PC-9 (cell line): ENCODE measurements around the gene PLEKHA5. TPM values are rescaled to one million over a fixed set of nuclear protein-coding genes. Genes with fewer than 3 reads are reported as not detected.

Experiments
- BruUV-seq: library from RNA; stranded (reverse); fragments of 400-500 nt; replicated peaks from 2 replicates; lab custom pipeline; 2021; lab: Mats Ljungman, UMichigan
- CTCF ChIA-PET: fragments of 300-600 bp; sonication (Branson Sonifier 250); formaldehyde crosslinking; loops from one replicate; lab custom pipeline; 2022; ENCODE audit warnings: antibody characterized with exemption; lab: Charles Lee
- POLR2A ChIA-PET: fragments of 300-600 bp; sonication (Branson Sonifier 250); formaldehyde crosslinking; loops from one replicate; lab custom pipeline; 2022; ENCODE audit warnings: antibody characterized with exemption; ENCODE audit not compliant: unreplicated experiment; lab: Charles Lee
- DNase-seq, 2 experiments: peaks; one replicate each; pipeline versions ENCODE4 v3.0.0 to v3.0.0-alpha.2; 2015 to 2022; ENCODE audit warnings: mixed read lengths in 1 of 2
- H2AFZ ChIP-seq: fragments of 200-600 bp; sonication (generic); 2 replicates; pipeline ENCODE4 v1.8.1; 2017; ENCODE audit warnings: antibody characterized with exemption
- H3F3A ChIP-seq: fragments of 200-600 bp; sonication (generic); 2 replicates; pipeline ENCODE4 v1.8.1; 2017; ENCODE audit warnings: antibody characterized with exemption, mild to moderate bottlenecking, low read depth; ENCODE audit not compliant: insufficient read depth
- H3K27ac ChIP-seq: fragments of 200-600 bp; sonication (generic); 2 replicates; pipeline ENCODE4 v1.6.1; 2016; ENCODE audit warnings: mixed run types
- H3K27me3 ChIP-seq: fragments of 200-600 bp; sonication (generic); 2 replicates; pipeline ENCODE4 v1.6.1; 2016; ENCODE audit warnings: low read depth, mixed run types; ENCODE audit not compliant: insufficient read depth
- H3K36me3 ChIP-seq: fragments of 200-600 bp; sonication (generic); 2 replicates; pipeline ENCODE4 v1.6.1; 2016; ENCODE audit warnings: low read depth, mixed run types
- H3K4me1 ChIP-seq: fragments of 200-600 bp; sonication (generic); replicated peaks from 2 replicates; pipeline ENCODE4 v1.6.1; 2016; ENCODE audit warnings: mixed run types; ENCODE audit not compliant: insufficient read depth
- H3K4me2 ChIP-seq: fragments of 200-600 bp; sonication (generic); 2 replicates; pipeline ENCODE4 v1.6.1; 2017; ENCODE audit warnings: mixed run types
- H3K4me3 ChIP-seq: fragments of 200-600 bp; sonication (generic); 2 replicates; pipeline ENCODE4 v1.6.1; 2016; ENCODE audit warnings: mixed run types
- H3K79me2 ChIP-seq: fragments of 200-600 bp; sonication (generic); 2 replicates; pipeline ENCODE4 v1.6.1; 2017; ENCODE audit warnings: low read depth, mixed run types
- H3K9me2 ChIP-seq: fragments of 200-600 bp; sonication (generic); 2 replicates; pipeline ENCODE4 v1.8.1; 2017; ENCODE audit warnings: mild to moderate bottlenecking; ENCODE audit not compliant: insufficient read depth
- H3K9me3 ChIP-seq: fragments of 200-600 bp; sonication (generic); 2 replicates; pipeline ENCODE4 v1.8.1; 2016; ENCODE audit warnings: low read depth; ENCODE audit not compliant: insufficient read depth
- H4K20me1 ChIP-seq: fragments of 200-600 bp; sonication (generic); 2 replicates; pipeline ENCODE4 v1.8.1; 2017; ENCODE audit not compliant: insufficient read depth
- EZH2 ChIP-seq: fragments of 200-600 bp; sonication (generic); IDR thresholded peaks from 2 replicates; pipeline ENCODE4 v1.8.0; 2017; ENCODE audit warnings: antibody characterized with exemption, low read depth
- intact Hi-C: fragments of 100-400 bp; cut with micrococcal nuclease; formaldehyde crosslinking; loops from one replicate; pipeline ENCODE4 v1.10.0; 2022; ENCODE audit not compliant: unreplicated experiment
- total RNA-seq: library from RNA; stranded (reverse); gene quantifications from 2 replicates; pipeline ENCODE4 v1.2.3, GENCODE V29; 2021
- TF ChIP-seq, protein P1 (sequence below): fragments of 200-600 bp; sonication (generic); conservative IDR thresholded peaks from 2 replicates; pipeline ENCODE4 v1.6.1; 2017; ENCODE audit warnings: mixed run types, antibody characterized with exemption, mild to moderate bottlenecking, moderate library complexity

PLEKHA5 gene
- total RNA-seq, 1 experiment from 2014 or later = 54.1 TPM

DNA sequence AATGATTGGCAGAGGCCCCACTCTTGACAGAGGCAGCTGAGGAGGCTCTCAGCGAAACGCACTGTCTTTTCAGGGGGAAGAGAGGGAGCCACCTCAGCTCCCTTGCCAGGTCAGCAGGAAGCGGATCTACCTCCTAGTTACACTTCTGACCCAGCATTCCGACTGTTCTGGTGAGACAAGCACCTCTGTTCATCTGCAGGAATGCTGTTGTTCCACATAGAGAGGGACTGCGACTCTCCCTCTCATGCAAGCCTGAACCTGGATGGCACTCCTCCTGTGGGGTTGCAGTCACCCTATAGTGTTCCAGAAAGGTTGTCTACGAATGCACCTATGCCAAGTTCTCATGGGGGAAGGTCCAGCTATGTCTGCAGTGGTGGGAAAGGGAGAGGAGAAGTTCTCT is 272.7 kb downstream of the PLEKHA5 start:
- ChIA-PET CTCF (no interaction called here), POLR2A (no interaction called here)
- no peak for DNase-seq
- H3K36me3 ChIP-seq = no peaks in the 10 kb centered on the region
- no peak overlapping the region for H3K27ac ChIP-seq
- no peaks in the 10 kb centered on the region for H3K9me2 ChIP-seq
- no peaks in the 10 kb centered on the region for H4K20me1 ChIP-seq
- H2AFZ ChIP-seq = no peak overlapping the region
- peaks cover 2% of the 10 kb centered on the region; the same call in 1 of the 2 replicates for H3K4me1 ChIP-seq
- TF ChIP-seq EZH2 = no peak
- H3K27me3 ChIP-seq = no peaks in the 10 kb centered on the region
- H3K79me2 ChIP-seq = no peaks in the 10 kb centered on the region
- H3K9me3 ChIP-seq = no peaks in the 10 kb centered on the region
- H3K4me3 ChIP-seq = no peak overlapping the region
- intact Hi-C loops = no loop called here
- no peak overlapping the region for H3K4me2 ChIP-seq
- peaks cover 7% of the 10 kb centered on the region; the same call in 1 of the 2 replicates for H3F3A ChIP-seq
- no TSS peak for BruUV-seq

DNA sequence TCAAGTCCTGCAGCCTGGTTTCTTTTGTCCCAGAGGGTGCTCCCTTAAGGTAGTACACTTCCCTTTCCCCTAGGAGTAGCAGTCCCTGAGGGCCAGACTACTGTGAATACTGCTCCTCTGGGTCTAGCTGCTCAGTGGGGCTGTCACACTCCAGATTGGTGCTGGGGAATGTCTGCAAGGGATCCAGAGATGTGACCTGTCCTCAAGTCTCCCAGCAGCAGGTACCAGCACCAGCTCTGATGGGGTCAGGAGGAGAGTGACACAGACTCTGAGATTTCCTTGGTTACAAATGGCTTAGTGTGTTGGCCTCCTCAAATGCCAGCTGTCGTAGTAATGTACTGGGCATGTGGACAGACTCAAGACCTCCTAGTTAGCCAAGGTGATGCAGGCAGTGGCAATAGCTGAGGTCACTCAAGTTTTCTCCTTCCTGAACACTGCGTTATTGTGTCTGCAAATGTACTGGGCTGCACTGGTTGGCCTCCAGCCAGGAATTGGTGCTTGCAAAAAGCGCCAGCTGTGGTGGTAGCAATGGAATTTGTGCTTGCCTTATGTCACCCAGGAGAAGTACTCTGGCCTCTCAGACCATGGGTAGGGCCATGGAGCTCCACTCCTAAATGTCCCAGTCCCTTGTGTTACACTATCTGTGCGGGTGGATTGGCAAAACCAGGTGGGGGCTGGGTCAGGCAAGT is 273.4 kb downstream of the PLEKHA5 start:
- Histone ChIP-seq H3F3A (no peaks in the 10 kb centered on the region), H3K4me2 (no peak overlapping the region; the same call in 1 of the 2 replicates), H3K27ac (no peak overlapping the region), H3K9me2 (no peaks in the 10 kb centered on the region), H3K79me2 (no peaks in the 10 kb centered on the region), H4K20me1 (no peaks in the 10 kb centered on the region), H3K36me3 (no peaks in the 10 kb centered on the region), H3K9me3 (no peaks in the 10 kb centered on the region), H3K4me3 (no peak overlapping the region), H3K27me3 (no peaks in the 10 kb centered on the region), H3K4me1 (no peaks in the 10 kb centered on the region; the same call in 1 of the 2 replicates), H2AFZ (peak overlapping the region; percentile 48; the same call in 1 of the 2 replicates)
- no peak for TF ChIP-seq EZH2
- TF ChIP-seq, protein P1, sequence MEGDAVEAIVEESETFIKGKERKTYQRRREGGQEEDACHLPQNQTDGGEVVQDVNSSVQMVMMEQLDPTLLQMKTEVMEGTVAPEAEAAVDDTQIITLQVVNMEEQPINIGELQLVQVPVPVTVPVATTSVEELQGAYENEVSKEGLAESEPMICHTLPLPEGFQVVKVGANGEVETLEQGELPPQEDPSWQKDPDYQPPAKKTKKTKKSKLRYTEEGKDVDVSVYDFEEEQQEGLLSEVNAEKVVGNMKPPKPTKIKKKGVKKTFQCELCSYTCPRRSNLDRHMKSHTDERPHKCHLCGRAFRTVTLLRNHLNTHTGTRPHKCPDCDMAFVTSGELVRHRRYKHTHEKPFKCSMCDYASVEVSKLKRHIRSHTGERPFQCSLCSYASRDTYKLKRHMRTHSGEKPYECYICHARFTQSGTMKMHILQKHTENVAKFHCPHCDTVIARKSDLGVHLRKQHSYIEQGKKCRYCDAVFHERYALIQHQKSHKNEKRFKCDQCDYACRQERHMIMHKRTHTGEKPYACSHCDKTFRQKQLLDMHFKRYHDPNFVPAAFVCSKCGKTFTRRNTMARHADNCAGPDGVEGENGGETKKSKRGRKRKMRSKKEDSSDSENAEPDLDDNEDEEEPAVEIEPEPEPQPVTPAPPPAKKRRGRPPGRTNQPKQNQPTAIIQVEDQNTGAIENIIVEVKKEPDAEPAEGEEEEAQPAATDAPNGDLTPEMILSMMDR = no peak
- intact Hi-C loops = no loop called here
- DNase-seq = peak; percentile 43 to 66
- CTCF ChIA-PET = no interaction called here
- POLR2A ChIA-PET = interaction anchor here (0.6 kb wide), 1 partner anchor 9 kb away, joined by 4 read pairs; no protein-coding TSS in a partner anchor
- no TSS peak for BruUV-seq

DNA sequence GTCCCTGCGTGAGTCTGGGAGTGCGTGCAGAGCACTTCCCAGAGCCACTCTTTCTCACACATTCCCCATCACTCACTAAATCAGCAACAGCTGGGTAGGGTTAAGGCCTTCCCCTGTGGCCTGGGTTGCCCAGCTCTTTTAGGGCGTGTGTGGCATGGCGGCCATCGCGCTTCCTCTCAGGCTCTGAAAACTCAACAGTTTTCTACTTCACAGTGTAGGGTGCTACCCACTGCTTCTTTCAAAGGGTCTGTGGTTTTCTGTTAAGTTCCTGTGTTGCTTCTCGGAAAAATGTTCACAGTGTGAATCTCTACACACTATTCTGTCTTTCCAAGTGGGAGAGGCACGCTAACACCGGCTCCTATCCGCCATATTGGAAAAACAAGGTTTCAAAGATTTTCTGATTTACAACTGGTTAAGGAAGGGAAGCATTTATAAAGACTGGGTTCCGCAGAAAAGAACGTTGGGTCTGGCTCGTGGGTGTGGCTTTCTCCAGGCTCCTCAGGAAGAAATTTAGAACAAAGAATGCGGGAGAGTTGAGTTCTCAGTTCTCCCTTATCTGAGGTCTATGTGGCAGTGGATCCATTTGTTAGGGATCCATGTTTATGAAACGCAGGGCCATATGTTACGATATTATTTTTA is 274.8 kb downstream of the PLEKHA5 start:
- no peak for DNase-seq
- no peak overlapping the region for H3K4me3 ChIP-seq
- TF ChIP-seq EZH2 = no peak
- TF ChIP-seq, protein P1 = no peak
- H3K4me2 ChIP-seq = no peak overlapping the region
- BruUV-seq = no TSS peak
- no peaks in the 10 kb centered on the region for H3K27me3 ChIP-seq
- H4K20me1 ChIP-seq = no peaks in the 10 kb centered on the region
- no peaks in the 10 kb centered on the region for H3K36me3 ChIP-seq
- H3K4me1 ChIP-seq = no peaks in the 10 kb centered on the region
- H3K27ac ChIP-seq = no peak overlapping the region
- H3K9me3 ChIP-seq = no peaks in the 10 kb centered on the region
- H2AFZ ChIP-seq = no peak overlapping the region
- intact Hi-C loops = no loop called here
- H3K9me2 ChIP-seq = no peaks in the 10 kb centered on the region
- CTCF ChIA-PET = no interaction called here
- POLR2A ChIA-PET = no interaction called here
- H3F3A ChIP-seq = no peaks in the 10 kb centered on the region
- H3K79me2 ChIP-seq = no peaks in the 10 kb centered on the region
